ENCODE data around the gene TBC1D9B. TPM values are rescaled to one million over a fixed set of nuclear protein-coding genes. Genes with fewer than 3 reads are reported as not detected.
A peak's percentile ranks its signal among the peaks of the same experiment; 100 is the strongest.

TBC1D9B gene
- 24.2 TPM for polyA plus RNA-seq (2013, experiment 1 of 2)
- polyA plus RNA-seq (2013, experiment 2 of 2): 24.9 TPM

DNA sequence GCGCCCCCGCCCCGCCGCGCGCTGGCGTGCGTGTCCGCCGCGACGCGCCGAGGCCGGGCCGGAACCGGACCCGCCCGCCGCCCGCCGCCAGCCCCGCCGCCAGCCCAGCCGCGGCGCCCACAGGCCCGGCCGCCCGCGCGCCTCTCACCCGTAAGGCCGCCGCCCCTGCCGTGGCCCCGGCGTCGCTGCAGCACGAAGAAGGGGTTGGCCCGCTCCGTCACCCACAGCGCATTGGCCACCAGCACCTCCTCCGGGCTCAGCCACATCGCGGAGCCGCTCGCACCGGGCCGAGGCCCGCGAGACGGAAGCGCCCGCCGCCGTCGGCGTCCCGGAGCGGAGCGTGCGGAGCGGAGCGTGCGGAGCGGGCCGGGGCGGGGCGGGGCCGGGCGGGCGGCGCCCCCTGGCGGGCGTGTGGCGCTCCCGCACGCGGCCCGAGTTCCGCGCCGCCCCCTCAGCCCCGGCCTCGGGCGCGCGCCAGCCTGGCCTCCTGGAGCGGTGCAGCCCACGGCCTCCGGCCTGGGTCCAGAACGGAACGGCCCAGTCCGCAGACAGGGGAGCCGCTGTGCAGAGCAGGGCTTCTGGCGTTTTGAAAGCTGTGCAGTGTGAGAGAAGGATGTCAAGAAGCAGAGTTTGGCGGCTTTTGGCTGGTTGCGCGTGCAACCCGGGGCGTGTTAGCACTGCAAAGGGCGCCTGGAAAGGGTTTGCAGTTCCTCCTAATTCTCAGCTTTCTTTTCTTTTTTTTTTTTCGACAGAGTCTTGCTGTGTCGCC, at the start of gene TBC1D9B:
TBC1D9B (minus strand) TSS at position 342 of the 769 bp plus-strand sequence; CDS start at position 266, 76 bp downstream.
- WGBS (ENCODE audit: extremely low coverage, insufficient coverage, low lambda C conversion rate): no CpG with 5 or more reads among the region's 105 CpGs
- Histone ChIP-seq H2AK5ac (ENCODE audit: low read length) (no peak within 1 kb of the TSS), H3K27ac (ENCODE audit: low read depth, low read length) (no peak within 1 kb of the TSS)

DNA sequence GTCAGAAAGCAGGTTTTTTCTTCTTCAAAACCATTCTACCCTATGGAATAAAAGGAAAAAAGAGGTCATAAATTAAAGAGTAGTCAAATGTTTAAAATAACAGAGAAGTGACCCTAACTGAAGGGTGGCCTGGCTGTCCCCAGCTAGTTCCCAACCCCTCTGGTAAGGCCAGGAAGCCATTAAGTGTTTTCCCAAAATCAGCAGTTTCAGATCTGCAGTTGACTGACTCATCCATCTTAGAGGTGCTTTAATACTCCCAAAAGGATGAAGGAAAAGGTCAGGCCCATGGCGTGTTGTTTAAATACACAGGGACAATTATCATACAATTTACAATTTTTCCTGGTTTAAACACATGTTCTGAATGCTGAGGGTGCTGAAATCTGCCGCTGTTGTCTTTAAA, 47.9 kb upstream of the TBC1D9B start:
- H3K36me3 ChIP-seq (ENCODE audit: control insufficient read depth, insufficient read depth, low read length): no peaks in the 10 kb centered on the region
- no peak overlapping the region for H4K8ac ChIP-seq (ENCODE audit: low read depth, low read length)
- no peaks in the 10 kb centered on the region for H3K79me2 ChIP-seq (ENCODE audit: control insufficient read depth, insufficient read depth, low read length)
- no CpG with 5 or more reads among the region's 2 CpGs for WGBS (ENCODE audit: extremely low coverage, insufficient coverage, low lambda C conversion rate)
- H3K27me3 ChIP-seq (ENCODE audit: insufficient read depth, low read length, poor library complexity): no peaks in the 10 kb centered on the region
- H3K79me1 ChIP-seq (ENCODE audit: low read length): no peaks in the 10 kb centered on the region
- no peak overlapping the region for H3K23ac ChIP-seq (ENCODE audit: low read length)
- no peak overlapping the region for H4K5ac ChIP-seq (ENCODE audit: low read length)
- no peak overlapping the region for H3K27ac ChIP-seq (ENCODE audit: low read depth, low read length)
- H2BK15ac ChIP-seq (replicated peaks; ENCODE audit: low read depth): no peak overlapping the region
- no peak for DNase-seq
- no peak overlapping the region for H2AK5ac ChIP-seq (ENCODE audit: low read length)
- no peak overlapping the region for H3K4me3 ChIP-seq (ENCODE audit: low read length)
- no peak overlapping the region for H3K18ac ChIP-seq (ENCODE audit: low read length)
- H3K4ac ChIP-seq (ENCODE audit: low read depth, low read length): no peak overlapping the region
- no peak overlapping the region for H2BK5ac ChIP-seq (ENCODE audit: low read length)
- H3K4me2 ChIP-seq (ENCODE audit: low read length): no peak overlapping the region
- H3K4me1 ChIP-seq (ENCODE audit: control insufficient read depth, low read depth, low read length): no peaks in the 10 kb centered on the region
- no peak overlapping the region for H2BK120ac ChIP-seq (ENCODE audit: low read depth, low read length)
- no peak overlapping the region for H3K9ac ChIP-seq (ENCODE audit: low read length)
- H3K56ac ChIP-seq (ENCODE audit: low read length): no peak overlapping the region

More for the DNA sequence above, at the start of gene TBC1D9B:
- H3K23ac ChIP-seq (ENCODE audit: low read length): peak within 1 kb of the TSS; percentile 94
- DNase-seq: peak; percentile 61
- H3K79me1 ChIP-seq (ENCODE audit: low read length): peaks cover 5% of the 10 kb centered on the region
- peak within 1 kb of the TSS; percentile 64 for H3K4me3 ChIP-seq (ENCODE audit: low read length)
- no peaks in the 10 kb centered on the region for H3K79me2 ChIP-seq (ENCODE audit: control insufficient read depth, insufficient read depth, low read length)
- no peak within 1 kb of the TSS for H2BK5ac ChIP-seq (ENCODE audit: low read length)
- peak within 1 kb of the TSS; percentile 89 for H3K4ac ChIP-seq (ENCODE audit: low read depth, low read length)
- no peak within 1 kb of the TSS for H4K8ac ChIP-seq (ENCODE audit: low read depth, low read length)
- peak within 1 kb of the TSS; percentile 99 for H3K18ac ChIP-seq (ENCODE audit: low read length)
- H2BK120ac ChIP-seq (ENCODE audit: low read depth, low read length): no peak within 1 kb of the TSS
- no peak within 1 kb of the TSS for H4K5ac ChIP-seq (ENCODE audit: low read length)
- H3K27me3 ChIP-seq (ENCODE audit: insufficient read depth, low read length, poor library complexity): no peaks in the 10 kb centered on the region
- no peaks in the 10 kb centered on the region for H3K36me3 ChIP-seq (ENCODE audit: control insufficient read depth, insufficient read depth, low read length)
- H3K56ac ChIP-seq (ENCODE audit: low read length): peak within 1 kb of the TSS; percentile 98
- H3K4me2 ChIP-seq (ENCODE audit: low read length): peak within 1 kb of the TSS; percentile 69
- H3K4me1 ChIP-seq (ENCODE audit: control insufficient read depth, low read depth, low read length): no peaks in the 10 kb centered on the region
- H2BK15ac ChIP-seq (replicated peaks; ENCODE audit: low read depth): no peak within 1 kb of the TSS
- peak within 1 kb of the TSS; percentile 87 for H3K9ac ChIP-seq (ENCODE audit: low read length)

- H4K8ac ChIP-seq (ENCODE audit: low read depth, low read length): no peak overlapping the region
- no peaks in the 10 kb centered on the region for H3K27me3 ChIP-seq (ENCODE audit: insufficient read depth, low read length, poor library complexity)
- H2BK5ac ChIP-seq (ENCODE audit: low read length): no peak overlapping the region
- H3K56ac ChIP-seq (ENCODE audit: low read length): no peak overlapping the region
- H3K4me2 ChIP-seq (ENCODE audit: low read length): no peak overlapping the region
- H4K5ac ChIP-seq (ENCODE audit: low read length): no peak overlapping the region
- H3K79me1 ChIP-seq (ENCODE audit: low read length): no peaks in the 10 kb centered on the region
- H3K18ac ChIP-seq (ENCODE audit: low read length): no peak overlapping the region
- H3K79me2 ChIP-seq (ENCODE audit: control insufficient read depth, insufficient read depth, low read length): no peaks in the 10 kb centered on the region
- H2AK5ac ChIP-seq (ENCODE audit: low read length): no peak overlapping the region
- no peak overlapping the region for H3K9ac ChIP-seq (ENCODE audit: low read length)
- no peak for DNase-seq
- no CpG with 5 or more reads among the region's 6 CpGs for WGBS (ENCODE audit: extremely low coverage, insufficient coverage, low lambda C conversion rate)
- no peak overlapping the region for H3K23ac ChIP-seq (ENCODE audit: low read length)
- no peak overlapping the region for H3K27ac ChIP-seq (ENCODE audit: low read depth, low read length)
- no peak overlapping the region for H3K4me3 ChIP-seq (ENCODE audit: low read length)
- H2BK120ac ChIP-seq (ENCODE audit: low read depth, low read length): no peak overlapping the region
- no peaks in the 10 kb centered on the region for H3K4me1 ChIP-seq (ENCODE audit: control insufficient read depth, low read depth, low read length)
- no peak overlapping the region for H2BK15ac ChIP-seq (replicated peaks; ENCODE audit: low read depth)
- H3K36me3 ChIP-seq (ENCODE audit: control insufficient read depth, insufficient read depth, low read length): no peaks in the 10 kb centered on the region
- H3K4ac ChIP-seq (ENCODE audit: low read depth, low read length): no peak overlapping the region
Observed at GRCh38 chr5:179955062-179955461, 47.4 kb upstream of the TBC1D9B start.

GRCh38 chr5:179954434-179954833, 46.7 kb upstream of the TBC1D9B start:
- no peaks in the 10 kb centered on the region for H3K27me3 ChIP-seq (ENCODE audit: insufficient read depth, low read length, poor library complexity)
- H3K4me2 ChIP-seq (ENCODE audit: low read length): no peak overlapping the region
- DNase-seq: no peak
- H2AK5ac ChIP-seq (ENCODE audit: low read length): no peak overlapping the region
- no peak overlapping the region for H4K5ac ChIP-seq (ENCODE audit: low read length)
- no peaks in the 10 kb centered on the region for H3K4me1 ChIP-seq (ENCODE audit: control insufficient read depth, low read depth, low read length)
- no peaks in the 10 kb centered on the region for H3K79me1 ChIP-seq (ENCODE audit: low read length)
- H2BK120ac ChIP-seq (ENCODE audit: low read depth, low read length): no peak overlapping the region
- H3K27ac ChIP-seq (ENCODE audit: low read depth, low read length): no peak overlapping the region
- H3K18ac ChIP-seq (ENCODE audit: low read length): no peak overlapping the region
- no peak overlapping the region for H3K9ac ChIP-seq (ENCODE audit: low read length)
- H2BK15ac ChIP-seq (replicated peaks; ENCODE audit: low read depth): no peak overlapping the region
- H2BK5ac ChIP-seq (ENCODE audit: low read length): no peak overlapping the region
- no peak overlapping the region for H4K8ac ChIP-seq (ENCODE audit: low read depth, low read length)
- H3K36me3 ChIP-seq (ENCODE audit: control insufficient read depth, insufficient read depth, low read length): no peaks in the 10 kb centered on the region
- H3K4me3 ChIP-seq (ENCODE audit: low read length): no peak overlapping the region
- WGBS (ENCODE audit: extremely low coverage, insufficient coverage, low lambda C conversion rate): no CpG with 5 or more reads among the region's 6 CpGs
- no peak overlapping the region for H3K23ac ChIP-seq (ENCODE audit: low read length)
- no peak overlapping the region for H3K4ac ChIP-seq (ENCODE audit: low read depth, low read length)
- H3K79me2 ChIP-seq (ENCODE audit: control insufficient read depth, insufficient read depth, low read length): no peaks in the 10 kb centered on the region
- H3K56ac ChIP-seq (ENCODE audit: low read length): no peak overlapping the region

DNA sequence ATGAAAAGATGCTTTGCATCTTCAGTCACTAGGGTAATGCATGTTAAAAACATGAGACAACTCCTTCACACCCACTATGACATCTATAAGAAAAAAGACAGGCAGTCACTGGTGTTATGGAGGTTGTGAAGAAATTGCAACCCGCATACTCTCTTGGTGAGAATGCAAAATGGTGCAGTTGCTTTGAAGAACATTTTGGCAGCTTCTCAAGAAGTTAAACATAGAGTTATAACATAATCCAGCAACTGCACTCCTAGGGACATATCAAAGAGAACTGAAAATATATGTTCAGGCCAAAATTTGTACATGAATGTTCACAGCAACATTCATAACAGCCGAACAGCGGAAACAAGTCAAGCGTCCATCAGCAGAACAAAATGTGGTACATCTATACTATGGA, 46.3 kb upstream of the TBC1D9B start:
- no peaks in the 10 kb centered on the region for H3K79me1 ChIP-seq (ENCODE audit: low read length)
- no peak overlapping the region for H4K5ac ChIP-seq (ENCODE audit: low read length)
- H3K4me1 ChIP-seq (ENCODE audit: control insufficient read depth, low read depth, low read length): no peaks in the 10 kb centered on the region
- H3K36me3 ChIP-seq (ENCODE audit: control insufficient read depth, insufficient read depth, low read length): no peaks in the 10 kb centered on the region
- H3K4me3 ChIP-seq (ENCODE audit: low read length): no peak overlapping the region
- H3K27ac ChIP-seq (ENCODE audit: low read depth, low read length): no peak overlapping the region
- no peak overlapping the region for H3K9ac ChIP-seq (ENCODE audit: low read length)
- no peak overlapping the region for H3K23ac ChIP-seq (ENCODE audit: low read length)
- no CpG with 5 or more reads among the region's 4 CpGs for WGBS (ENCODE audit: extremely low coverage, insufficient coverage, low lambda C conversion rate)
- no peak overlapping the region for H2AK5ac ChIP-seq (ENCODE audit: low read length)
- H2BK5ac ChIP-seq (ENCODE audit: low read length): no peak overlapping the region
- no peak for DNase-seq
- H3K27me3 ChIP-seq (ENCODE audit: insufficient read depth, low read length, poor library complexity): no peaks in the 10 kb centered on the region
- H3K56ac ChIP-seq (ENCODE audit: low read length): no peak overlapping the region
- no peak overlapping the region for H3K18ac ChIP-seq (ENCODE audit: low read length)
- no peak overlapping the region for H2BK15ac ChIP-seq (replicated peaks; ENCODE audit: low read depth)
- H3K4me2 ChIP-seq (ENCODE audit: low read length): no peak overlapping the region
- H2BK120ac ChIP-seq (ENCODE audit: low read depth, low read length): no peak overlapping the region
- H4K8ac ChIP-seq (ENCODE audit: low read depth, low read length): no peak overlapping the region
- H3K4ac ChIP-seq (ENCODE audit: low read depth, low read length): no peak overlapping the region
- no peaks in the 10 kb centered on the region for H3K79me2 ChIP-seq (ENCODE audit: control insufficient read depth, insufficient read depth, low read length)
